D721Med (cell line): ENCODE results near the gene PRKAR1B.

Experiments used
- DNase-seq: peaks from one replicate; pipeline ENCODE4 v3.0.0; 2011; ENCODE audit warnings: low spot score; ENCODE audit not compliant: insufficient read length
- FAIRE-seq: peaks from 2 replicates; lab custom pipeline; 2011; peaks lifted over from hg19 to GRCh38; lab: Jason Lieb, UNC
- TF ChIP-seq, protein P1 (sequence below): IDR thresholded peaks from 2 replicates; pipeline ENCODE4 v1.5.1; 2012; ENCODE audit warnings: mild to moderate bottlenecking, control low read depth; ENCODE audit not compliant: insufficient read depth; ENCODE audit errors: missing control alignments

Gene PRKAR1B

GRCh38 chr7:627661-628401 lies 99.2 kb downstream of the PRKAR1B start:
- DNase-seq (no peak), FAIRE-seq (no peak)
- TF ChIP-seq, protein P1, sequence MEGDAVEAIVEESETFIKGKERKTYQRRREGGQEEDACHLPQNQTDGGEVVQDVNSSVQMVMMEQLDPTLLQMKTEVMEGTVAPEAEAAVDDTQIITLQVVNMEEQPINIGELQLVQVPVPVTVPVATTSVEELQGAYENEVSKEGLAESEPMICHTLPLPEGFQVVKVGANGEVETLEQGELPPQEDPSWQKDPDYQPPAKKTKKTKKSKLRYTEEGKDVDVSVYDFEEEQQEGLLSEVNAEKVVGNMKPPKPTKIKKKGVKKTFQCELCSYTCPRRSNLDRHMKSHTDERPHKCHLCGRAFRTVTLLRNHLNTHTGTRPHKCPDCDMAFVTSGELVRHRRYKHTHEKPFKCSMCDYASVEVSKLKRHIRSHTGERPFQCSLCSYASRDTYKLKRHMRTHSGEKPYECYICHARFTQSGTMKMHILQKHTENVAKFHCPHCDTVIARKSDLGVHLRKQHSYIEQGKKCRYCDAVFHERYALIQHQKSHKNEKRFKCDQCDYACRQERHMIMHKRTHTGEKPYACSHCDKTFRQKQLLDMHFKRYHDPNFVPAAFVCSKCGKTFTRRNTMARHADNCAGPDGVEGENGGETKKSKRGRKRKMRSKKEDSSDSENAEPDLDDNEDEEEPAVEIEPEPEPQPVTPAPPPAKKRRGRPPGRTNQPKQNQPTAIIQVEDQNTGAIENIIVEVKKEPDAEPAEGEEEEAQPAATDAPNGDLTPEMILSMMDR: no peak

DNA sequence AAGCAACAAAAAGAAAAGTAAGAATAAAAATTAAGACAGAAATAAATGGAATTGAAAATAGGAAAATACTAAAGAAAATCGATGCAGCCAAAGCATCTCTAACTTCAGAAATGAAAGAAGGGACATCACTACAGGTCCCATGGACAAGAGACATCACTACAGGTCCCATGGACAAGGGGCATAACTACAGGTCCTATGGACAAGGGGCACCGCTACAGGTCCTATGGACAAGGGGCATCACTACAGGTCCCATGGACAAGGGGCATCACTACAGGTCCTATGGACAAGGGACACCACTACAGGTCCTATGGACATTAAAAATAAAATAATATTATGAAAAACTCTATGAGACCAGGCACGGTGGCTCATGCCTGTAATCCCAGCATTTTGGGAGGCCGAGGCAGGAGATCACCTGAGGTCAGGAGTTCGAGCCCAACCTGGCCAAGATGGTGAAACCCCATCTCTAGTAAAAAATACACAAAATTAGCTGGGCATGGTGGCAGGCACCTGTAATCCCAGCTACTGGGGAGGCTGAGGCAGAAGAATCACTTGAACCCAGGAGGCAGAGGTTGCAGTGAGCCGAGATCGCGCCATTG lies 101.6 kb downstream of the PRKAR1B start:
- DNase-seq (no peak), FAIRE-seq (no peak)
- TF ChIP-seq, protein P1: no peak

DNA sequence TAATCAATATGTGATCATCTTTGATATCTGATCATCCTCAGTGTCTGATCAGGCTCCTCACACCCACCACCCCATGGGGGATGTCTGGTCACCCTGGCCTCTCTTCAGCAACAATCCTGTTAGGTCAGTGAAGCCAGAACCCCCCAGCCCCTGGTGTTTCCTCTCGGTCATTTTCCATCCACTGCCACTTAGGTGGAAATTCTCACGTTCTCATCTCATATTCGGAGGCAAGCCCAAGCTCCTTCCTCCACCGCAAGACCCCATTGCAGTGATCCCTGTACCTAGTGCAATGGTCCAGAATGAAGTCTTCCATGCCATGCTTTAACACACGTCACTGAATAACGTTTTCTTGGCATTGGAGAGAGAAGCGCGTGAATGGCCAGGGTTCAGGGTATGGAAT lies 103.6 kb downstream of the PRKAR1B start:
- TF ChIP-seq, protein P1: no peak
- no peak for DNase-seq
- no peak for FAIRE-seq

DNA sequence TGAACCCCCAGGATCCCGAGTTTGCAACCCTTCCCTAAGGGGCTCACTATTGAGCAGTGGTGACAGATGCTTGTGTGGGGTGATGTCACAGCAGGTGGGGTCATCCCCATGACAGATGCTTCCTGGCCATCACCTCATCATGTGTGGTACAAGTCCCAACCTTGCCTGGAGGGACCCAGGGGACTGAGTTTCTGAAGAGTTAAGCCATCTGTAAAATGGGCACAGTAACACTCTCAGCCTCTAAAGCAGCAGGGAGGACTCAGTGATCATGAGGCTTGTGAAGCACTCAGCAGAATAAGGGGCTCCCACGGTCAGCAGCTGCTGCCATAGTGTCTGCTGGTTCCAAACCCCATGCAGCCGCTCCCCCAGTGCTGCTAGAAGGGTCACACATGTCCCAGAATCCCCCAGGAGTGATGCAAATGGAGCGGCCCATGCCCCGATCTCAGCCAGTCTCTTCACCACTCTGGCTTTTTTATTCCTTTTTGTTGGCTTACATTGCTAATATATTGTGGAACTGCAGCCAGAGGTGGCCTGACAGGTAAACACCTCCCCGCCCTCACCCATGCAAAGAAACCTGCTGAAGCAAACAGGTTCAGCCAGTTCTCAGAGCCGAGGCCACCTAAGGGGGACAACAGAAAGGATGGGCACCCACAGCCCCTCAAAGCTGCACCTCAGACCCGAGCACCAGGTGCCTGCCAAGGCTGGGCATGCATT lies 105.4 kb downstream of the PRKAR1B start:
- FAIRE-seq (no peak), DNase-seq (no peak)
- TF ChIP-seq, protein P1: no peak

DNA sequence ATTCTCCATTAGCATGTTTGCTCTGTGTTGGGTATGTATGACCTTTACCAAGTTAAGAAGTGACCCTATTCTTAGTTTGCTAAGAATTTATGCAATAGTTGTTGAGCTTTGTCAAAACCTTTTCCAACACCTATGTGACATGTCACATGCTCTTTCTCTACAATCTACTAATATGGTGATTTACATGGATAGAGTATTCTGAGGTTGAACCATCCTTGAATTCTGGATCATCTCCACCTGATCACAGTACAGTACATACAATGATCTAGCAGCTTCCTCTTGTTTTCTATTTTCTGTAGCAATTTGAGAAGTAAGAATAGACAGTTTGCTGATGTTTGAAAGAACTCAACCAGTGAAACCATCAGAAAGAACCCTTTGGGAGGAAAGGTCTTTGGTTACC lies 106.2 kb downstream of the PRKAR1B start:
- TF ChIP-seq, protein P1: no peak
- DNase-seq (no peak), FAIRE-seq (no peak)

DNA sequence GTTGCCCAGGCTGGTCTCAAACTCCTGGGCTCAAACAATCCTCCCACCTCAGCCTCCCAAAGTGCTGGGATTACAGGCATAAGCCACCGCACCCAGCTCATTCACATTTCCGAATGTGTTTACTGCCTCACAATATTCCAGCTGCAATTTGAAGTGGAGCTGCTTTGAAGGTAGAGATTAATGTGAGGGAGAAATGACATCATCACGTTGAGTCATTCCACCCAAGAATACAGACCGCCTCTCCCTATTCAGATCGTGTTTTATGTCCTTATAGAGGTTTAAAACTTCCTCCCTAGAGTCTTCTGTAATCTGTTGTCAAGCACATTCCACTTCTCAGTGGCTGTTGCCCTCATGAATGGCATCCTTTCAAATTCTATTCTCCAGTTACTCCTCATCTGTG lies 107.0 kb downstream of the PRKAR1B start:
- FAIRE-seq (no peak), DNase-seq (no peak)
- TF ChIP-seq, protein P1: no peak
